ENCODE data around the gene UBXN4. TPM values are rescaled to one million over a fixed set of nuclear protein-coding genes. Genes with fewer than 3 reads are reported as not detected.
"Not testable (repeated sequence)": the region's sequence is repeated elsewhere in the genome, so short reads cannot be mapped to it uniquely, and the experiment has no call there.

The UBXN4 gene
- total and polyA plus RNA-seq, 2 experiments from 2014 or later = 69.7 to 179 TPM

- Histone ChIP-seq H2AFZ (no peak overlapping the region), H3K79me2 (ENCODE audit: insufficient read depth) (no peaks in the 10 kb centered on the region), H4K20me1 (ENCODE audit: insufficient read depth) (no peaks in the 10 kb centered on the region), H3K4me1 (ENCODE audit: insufficient read depth) (no peaks in the 10 kb centered on the region), H3F3A (ENCODE audit: insufficient read depth) (no peaks in the 10 kb centered on the region), H3K4me2 (ENCODE audit: unreplicated experiment) (no peak overlapping the region), H3K4me3 (no peak overlapping the region), H3K9me3 (ENCODE audit: low read depth) (no peaks in the 10 kb centered on the region), H3K9ac (no peak overlapping the region), H3K27me3 (replicated peaks; ENCODE audit: insufficient read depth) (no peaks in the 10 kb centered on the region), H3K9me2 (ENCODE audit: insufficient read depth) (no peaks in the 10 kb centered on the region), H3K27ac (no peak overlapping the region), H3K36me3 (ENCODE audit: low read depth) (no peaks in the 10 kb centered on the region)
- 4 to 8% methylated on average over 2 of the region's 2 CpGs for WGBS, 2 experiments (ENCODE audit: low coverage in 1 of 2, low lambda C conversion rate in 2 of 2, missing lambda C conversion rate in 2 of 2)
- in situ Hi-C loops (cut with MboI) = no loop called here
- no peak for DNase-seq
- TF ChIP-seq EZH2phosphoT487 (IDR thresholded peaks at IDR 0.05; ENCODE audit: insufficient read depth, low read depth) (no peak), EZH2 (IDR thresholded peaks at IDR 0.05; ENCODE audit: insufficient read depth, poor library complexity, severe bottlenecking) (no peak)
Measured at GRCh38 chr2:135799738-135800137, 58.1 kb downstream of the UBXN4 start.

- H3K9me3 ChIP-seq (ENCODE audit: low read depth) = no peaks in the 10 kb centered on the region
- no peaks in the 10 kb centered on the region for H3K4me1 ChIP-seq (ENCODE audit: insufficient read depth)
- no peak overlapping the region for H3K4me3 ChIP-seq
- DNase-seq = no peak
- TF ChIP-seq EZH2 (IDR thresholded peaks at IDR 0.05; ENCODE audit: insufficient read depth, poor library complexity, severe bottlenecking) (no peak), EZH2phosphoT487 (IDR thresholded peaks at IDR 0.05; ENCODE audit: insufficient read depth, low read depth) (no peak)
- WGBS, 2 experiments (ENCODE audit: low coverage in 1 of 2, low lambda C conversion rate in 2 of 2, missing lambda C conversion rate in 2 of 2) = 69 to 74% methylated on average over 9 of the region's 9 CpGs
- H3K36me3 ChIP-seq (ENCODE audit: low read depth) = no peaks in the 10 kb centered on the region
- H3K4me2 ChIP-seq (ENCODE audit: unreplicated experiment) = no peak overlapping the region
- no peaks in the 10 kb centered on the region for H3F3A ChIP-seq (ENCODE audit: insufficient read depth)
- no peak overlapping the region for H3K9ac ChIP-seq
- H3K27me3 ChIP-seq (replicated peaks; ENCODE audit: insufficient read depth) = no peaks in the 10 kb centered on the region
- in situ Hi-C loops (cut with MboI) = no loop called here
- H4K20me1 ChIP-seq (ENCODE audit: insufficient read depth) = no peaks in the 10 kb centered on the region
- H3K9me2 ChIP-seq (ENCODE audit: insufficient read depth) = no peaks in the 10 kb centered on the region
- H2AFZ ChIP-seq = no peak overlapping the region
- no peak overlapping the region for H3K27ac ChIP-seq
- no peaks in the 10 kb centered on the region for H3K79me2 ChIP-seq (ENCODE audit: insufficient read depth)
Measured at GRCh38 chr2:135800513-135801460, 59.1 kb downstream of the UBXN4 start.

- H3K4me3 ChIP-seq = no peak overlapping the region
- 63 to 65% methylated on average over 3 of the region's 3 CpGs for WGBS, 2 experiments (ENCODE audit: low coverage in 1 of 2, low lambda C conversion rate in 2 of 2, missing lambda C conversion rate in 2 of 2)
- in situ Hi-C loops (cut with MboI) = no loop called here
- no peak overlapping the region for H2AFZ ChIP-seq
- no peak for TF ChIP-seq EZH2phosphoT487 (IDR thresholded peaks at IDR 0.05; ENCODE audit: insufficient read depth, low read depth)
- TF ChIP-seq EZH2 (IDR thresholded peaks at IDR 0.05; ENCODE audit: insufficient read depth, poor library complexity, severe bottlenecking) = no peak
- H3K9me3 ChIP-seq (ENCODE audit: low read depth) = no peaks in the 10 kb centered on the region
- no peaks in the 10 kb centered on the region for H3F3A ChIP-seq (ENCODE audit: insufficient read depth)
- no peak overlapping the region for H3K4me2 ChIP-seq (ENCODE audit: unreplicated experiment)
- no peak overlapping the region for H3K27ac ChIP-seq
- DNase-seq = no peak
- H3K4me1 ChIP-seq (ENCODE audit: insufficient read depth) = no peaks in the 10 kb centered on the region
- H3K9me2 ChIP-seq (ENCODE audit: insufficient read depth) = no peaks in the 10 kb centered on the region
- H3K27me3 ChIP-seq (replicated peaks; ENCODE audit: insufficient read depth) = no peaks in the 10 kb centered on the region
- no peaks in the 10 kb centered on the region for H4K20me1 ChIP-seq (ENCODE audit: insufficient read depth)
- no peaks in the 10 kb centered on the region for H3K36me3 ChIP-seq (ENCODE audit: low read depth)
- no peak overlapping the region for H3K9ac ChIP-seq
- H3K79me2 ChIP-seq (ENCODE audit: insufficient read depth) = no peaks in the 10 kb centered on the region
Measured at GRCh38 chr2:135802350-135802749, 60.7 kb downstream of the UBXN4 start.

- Histone ChIP-seq H3K36me3 (ENCODE audit: low read depth) (no peaks in the 10 kb centered on the region), H3K79me2 (ENCODE audit: insufficient read depth) (no peaks in the 10 kb centered on the region), H3K4me2 (ENCODE audit: unreplicated experiment) (no peak overlapping the region), H3K4me1 (ENCODE audit: insufficient read depth) (no peaks in the 10 kb centered on the region), H3K27ac (no peak overlapping the region), H3F3A (ENCODE audit: insufficient read depth) (no peaks in the 10 kb centered on the region), H3K9me2 (ENCODE audit: insufficient read depth) (no peaks in the 10 kb centered on the region), H2AFZ (no peak overlapping the region), H3K4me3 (no peak overlapping the region), H4K20me1 (ENCODE audit: insufficient read depth) (no peaks in the 10 kb centered on the region), H3K9me3 (ENCODE audit: low read depth) (no peaks in the 10 kb centered on the region), H3K27me3 (replicated peaks; ENCODE audit: insufficient read depth) (no peaks in the 10 kb centered on the region), H3K9ac (no peak overlapping the region)
- WGBS, 2 experiments (ENCODE audit: low coverage in 1 of 2, low lambda C conversion rate in 2 of 2, missing lambda C conversion rate in 2 of 2) = 83 to 86% methylated on average over 2 of the region's 2 CpGs
- DNase-seq = no peak
- in situ Hi-C loops (cut with MboI) = no loop called here
- TF ChIP-seq EZH2 (IDR thresholded peaks at IDR 0.05; ENCODE audit: insufficient read depth, poor library complexity, severe bottlenecking) = no peak
- TF ChIP-seq EZH2phosphoT487 (IDR thresholded peaks at IDR 0.05; ENCODE audit: insufficient read depth, low read depth) = no peak
Measured at GRCh38 chr2:135803278-135803677, 61.6 kb downstream of the UBXN4 start.

- DNase-seq; H3K9me3 ChIP-seq (ENCODE audit: low read depth); in situ Hi-C loops (cut with MboI); H3K4me2 ChIP-seq (ENCODE audit: unreplicated experiment); H3K9me2 ChIP-seq (ENCODE audit: insufficient read depth); H3F3A ChIP-seq (ENCODE audit: insufficient read depth); H4K20me1 ChIP-seq (ENCODE audit: insufficient read depth); H2AFZ ChIP-seq; H3K27me3 ChIP-seq (replicated peaks; ENCODE audit: insufficient read depth); H3K4me1 ChIP-seq (ENCODE audit: insufficient read depth); H3K79me2 ChIP-seq (ENCODE audit: insufficient read depth); H3K4me3 ChIP-seq; H3K27ac ChIP-seq; H3K36me3 ChIP-seq (ENCODE audit: low read depth); H3K9ac ChIP-seq: not testable (repeated sequence)
- 50 to 56% methylated on average over 3 of the region's 3 CpGs for WGBS, 2 experiments (ENCODE audit: low coverage in 1 of 2, low lambda C conversion rate in 2 of 2, missing lambda C conversion rate in 2 of 2)
Measured at GRCh38 chr2:135807874-135808273, 66.2 kb downstream of the UBXN4 start.

All from GM23248 (cell line).